T-helper 9 cell (primary cell): ENCODE data around the gene RCAN1.

Experiments used
- DNase-seq: peaks from one replicate; pipeline ENCODE4 v3.0.0-alpha.2; 2020

The RCAN1 gene

GRCh38 chr21:34598931-34599400 is 15.9 kb downstream of the RCAN1 start:
- DNase-seq: no peak

GRCh38 chr21:34597406-34597805 is 17.5 kb downstream of the RCAN1 start:
- no peak for DNase-seq

GRCh38 chr21:34596561-34597271 is 18.2 kb downstream of the RCAN1 start:
- no peak for DNase-seq

GRCh38 chr21:34595457-34595856 is 19.5 kb downstream of the RCAN1 start:
- DNase-seq: no peak

- DNase-seq: no peak
These were observed 20.2 kb downstream of the RCAN1 start for GRCh38 chr21:34594566-34595234.

- DNase-seq: no peak
These were observed 20.9 kb downstream of the RCAN1 start for GRCh38 chr21:34593954-34594531.

GRCh38 chr21:34593423-34593822 is 21.5 kb downstream of the RCAN1 start:
- no peak for DNase-seq

- DNase-seq: no peak
These were observed 22.6 kb downstream of the RCAN1 start for GRCh38 chr21:34592120-34592955.

- no peak for DNase-seq
These were observed 24.4 kb downstream of the RCAN1 start for GRCh38 chr21:34590520-34590919.

GRCh38 chr21:34589511-34590282 is 25.2 kb downstream of the RCAN1 start:
- no peak for DNase-seq

- DNase-seq: no peak
These were observed 30.9 kb downstream of the RCAN1 start for GRCh38 chr21:34583926-34584563.

- DNase-seq: no peak
These were observed 32.3 kb downstream of the RCAN1 start for GRCh38 chr21:34582506-34583150.

- DNase-seq: no peak
These were observed 34.7 kb downstream of the RCAN1 start for GRCh38 chr21:34580181-34580700.

GRCh38 chr21:34579411-34579810 is 35.5 kb downstream of the RCAN1 start:
- DNase-seq: no peak

GRCh38 chr21:34576041-34576511 is 38.8 kb downstream of the RCAN1 start:
- no peak for DNase-seq

- DNase-seq: no peak
These were observed 40.0 kb downstream of the RCAN1 start for GRCh38 chr21:34574601-34575529.

GRCh38 chr21:34571994-34572393 is 42.9 kb downstream of the RCAN1 start:
- no peak for DNase-seq

- no peak for DNase-seq
These were observed 44.6 kb downstream of the RCAN1 start for GRCh38 chr21:34570313-34570712.

GRCh38 chr21:34569381-34569979 is 45.4 kb downstream of the RCAN1 start:
- no peak for DNase-seq
